ENCODE data around the gene TMEM134.

TMEM134 gene

DNA sequence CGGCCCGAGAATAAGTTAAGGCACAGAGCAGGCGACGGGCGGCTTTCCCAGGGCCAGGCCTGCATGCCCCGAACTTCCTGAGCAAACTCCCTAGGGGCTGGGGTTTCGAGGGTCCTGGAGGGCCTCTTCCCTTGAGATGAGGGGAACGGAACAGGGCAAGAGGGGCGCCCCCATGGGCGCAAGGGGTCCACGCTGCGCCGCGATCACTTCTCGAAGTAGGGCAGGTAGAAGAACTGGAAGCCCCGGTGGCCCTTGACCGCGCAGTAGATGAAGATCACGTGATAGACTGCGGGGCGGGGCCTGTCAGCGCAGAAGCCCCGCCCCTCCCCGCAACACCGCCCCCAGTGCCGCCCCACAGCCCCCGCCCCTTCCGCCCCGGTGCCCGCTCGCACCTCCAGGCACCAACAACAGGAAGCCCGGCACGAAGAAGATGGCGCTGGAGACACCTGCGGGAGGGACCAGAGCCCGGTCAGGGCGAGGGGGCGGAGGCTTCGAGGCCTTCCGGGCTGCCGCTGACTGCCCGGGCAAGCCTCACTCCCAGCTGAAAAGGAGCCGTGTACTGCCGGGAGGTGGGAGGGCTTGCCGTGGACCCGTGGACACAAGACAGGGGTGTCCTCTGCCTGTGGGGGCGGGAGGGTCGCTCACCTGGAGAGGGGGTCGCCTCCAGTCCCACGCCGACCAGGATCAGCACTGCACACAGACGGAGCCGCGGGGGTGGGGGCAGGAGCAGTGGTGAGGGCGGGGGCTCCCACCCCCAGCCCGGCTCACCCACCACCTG lies 4.5 kb downstream of the TMEM134 start:
- peak overlapping the region; percentile 91 for H3K27ac ChIP-seq
- DNase-seq (ENCODE audit: low read depth, low spot score): peak; percentile 70

DNA sequence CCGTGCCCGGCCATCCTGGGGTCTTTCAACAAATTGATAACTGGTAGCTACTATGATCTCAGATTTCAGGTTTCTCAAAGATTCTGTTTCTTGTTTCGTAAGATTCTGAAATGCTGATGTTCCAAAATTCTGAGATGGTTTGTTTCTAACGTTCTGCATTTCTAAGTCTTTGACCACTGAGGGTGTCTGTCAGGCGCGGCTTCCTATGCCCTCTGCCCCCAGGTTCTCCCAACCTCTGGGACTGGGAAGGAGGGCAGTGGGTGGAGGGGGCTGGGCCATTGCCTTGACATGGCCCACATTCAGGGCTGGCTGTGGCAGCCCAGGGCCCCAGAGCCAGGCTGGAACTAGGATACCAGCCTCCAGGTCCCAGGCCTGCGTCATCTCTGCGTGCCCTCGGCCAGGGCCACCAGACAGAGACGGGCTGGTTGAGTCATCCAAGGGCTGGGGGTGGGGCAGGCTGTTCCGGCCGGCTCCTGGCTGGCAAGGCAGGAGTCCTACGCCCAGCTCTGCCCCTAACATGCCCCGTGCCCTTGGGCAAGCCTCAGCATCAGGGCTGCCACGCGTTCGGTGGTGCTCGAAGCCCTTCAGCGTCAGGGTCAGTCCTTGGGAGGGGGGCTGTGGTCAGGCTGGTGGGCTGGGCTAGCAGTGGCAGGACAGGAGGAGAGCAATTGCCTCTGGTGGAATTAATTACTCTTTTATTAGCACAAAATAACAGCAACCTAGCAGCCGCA lies 5.2 kb downstream of the TMEM134 start:
- no peak for DNase-seq (ENCODE audit: low read depth, low spot score)

DNA sequence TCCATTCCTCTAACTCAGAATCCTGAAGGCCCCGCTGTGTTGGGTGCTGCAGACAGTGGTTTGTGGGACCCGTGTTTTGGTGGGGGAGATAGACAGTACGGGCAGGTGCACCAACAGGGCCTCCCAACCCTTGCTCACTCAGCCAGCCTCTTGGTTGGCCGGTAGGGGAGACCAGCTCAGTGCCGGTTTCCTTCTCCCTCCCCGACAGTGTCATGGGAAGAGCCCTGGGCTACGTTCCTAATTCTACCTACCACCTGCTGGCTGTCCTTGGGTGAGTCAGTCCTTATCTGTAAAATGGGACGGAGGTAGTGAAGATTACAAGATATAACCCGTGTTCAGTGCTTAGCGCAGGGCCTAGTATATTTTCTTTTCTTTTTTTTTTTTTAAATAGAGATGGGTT lies 5.9 kb downstream of the TMEM134 start:
- peak overlapping the region; percentile 91 for H3K27ac ChIP-seq
- DNase-seq (ENCODE audit: low read depth, low spot score): no peak

More for the DNA sequence above, 5.2 kb downstream of the TMEM134 start:
- peak overlapping the region; percentile 91 for H3K27ac ChIP-seq

DNA sequence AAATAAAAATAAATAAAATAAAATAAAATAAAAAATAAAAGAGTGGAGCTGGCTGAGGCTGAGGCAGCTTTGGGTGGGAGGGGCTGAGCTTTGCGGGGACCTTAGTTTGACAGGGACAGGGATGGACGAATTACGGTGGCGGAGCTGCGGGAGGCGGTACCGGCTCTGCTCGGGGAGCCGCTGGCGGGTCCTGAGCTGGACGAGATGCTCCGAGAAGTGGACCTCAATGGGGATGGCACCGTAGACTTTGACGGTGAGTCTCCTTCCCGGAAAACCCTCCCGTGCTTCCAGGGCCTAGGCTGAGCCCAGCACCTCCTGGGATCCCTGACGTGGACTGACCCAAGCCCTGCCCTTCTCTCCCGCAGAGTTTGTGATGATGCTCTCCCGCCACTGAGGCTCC lies 10.8 kb downstream of the TMEM134 start:
- no peak overlapping the region for H3K27ac ChIP-seq
- no peak for DNase-seq (ENCODE audit: low read depth, low spot score)

DNA sequence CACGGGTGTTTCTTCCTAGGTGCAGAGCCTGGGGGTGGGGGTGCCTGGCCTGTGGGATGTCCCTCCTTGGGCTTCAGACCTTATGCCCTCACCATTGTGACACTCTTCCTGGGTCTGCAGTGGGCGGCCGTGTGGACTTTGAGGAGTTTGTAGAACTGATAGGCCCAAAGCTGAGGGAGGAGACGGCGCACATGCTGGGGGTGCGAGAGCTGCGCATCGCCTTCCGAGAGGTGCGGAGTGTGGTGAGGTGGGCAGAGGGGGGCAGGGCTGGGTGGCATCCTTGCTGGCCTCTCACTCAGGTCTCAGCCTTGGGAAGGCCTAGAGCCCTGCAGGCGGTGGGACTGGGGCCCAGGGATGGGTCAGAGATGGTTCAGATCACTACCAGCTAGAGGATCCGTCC lies 11.6 kb downstream of the TMEM134 start:
- no peak for DNase-seq (ENCODE audit: low read depth, low spot score)
- no peak overlapping the region for H3K27ac ChIP-seq

DNA sequence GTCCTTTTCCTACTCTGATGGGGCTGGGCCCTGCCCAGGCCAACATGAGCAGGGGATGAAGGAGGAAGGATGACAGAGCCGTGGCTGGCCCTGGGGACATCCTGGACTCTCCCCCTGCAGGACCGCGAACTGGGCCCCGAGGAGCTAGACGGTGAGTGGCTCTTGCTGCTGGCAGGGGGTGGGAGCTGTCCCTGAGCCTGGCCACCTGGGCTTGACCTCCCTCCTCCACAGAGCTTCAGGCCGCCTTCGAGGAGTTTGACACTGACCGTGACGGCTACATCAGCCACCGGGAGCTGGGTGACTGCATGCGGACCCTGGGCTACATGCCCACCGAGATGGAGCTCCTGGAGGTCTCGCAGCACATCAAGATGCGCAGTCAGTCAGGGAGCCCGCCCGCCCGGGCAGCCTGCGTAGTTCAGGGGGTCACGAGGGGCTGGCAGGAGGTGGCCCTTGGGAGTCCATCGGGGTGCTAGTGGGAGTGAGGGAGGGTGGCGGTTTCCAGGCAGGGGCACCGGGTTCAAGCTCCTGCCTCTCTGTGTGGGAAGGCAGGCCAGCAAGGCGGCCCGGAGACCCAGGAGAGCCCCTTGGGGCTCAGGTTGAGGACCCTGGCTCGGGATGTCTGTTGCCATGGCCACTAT lies 12.9 kb downstream of the TMEM134 start:
- DNase-seq (ENCODE audit: low read depth, low spot score): no peak
- no peak overlapping the region for H3K27ac ChIP-seq

DNA sequence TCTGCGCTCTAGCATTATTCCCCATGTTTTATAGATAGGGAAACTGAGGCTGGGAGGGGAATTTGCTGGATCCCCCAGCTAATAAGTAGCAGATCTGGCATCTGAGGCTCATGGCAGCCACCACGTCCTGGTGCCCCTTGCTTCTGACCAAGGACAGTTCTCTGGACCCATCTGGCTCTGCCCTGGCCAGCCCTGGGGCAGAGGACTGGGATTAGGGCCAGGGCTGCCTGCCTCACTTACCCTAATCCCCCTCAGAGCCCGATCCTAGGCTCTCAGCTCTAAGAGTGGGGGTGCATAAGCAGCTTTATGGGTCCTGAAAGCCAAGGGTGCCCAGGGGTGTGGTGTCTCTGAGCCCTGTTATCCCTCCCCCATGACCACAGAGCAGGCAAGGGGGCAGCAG lies 14.0 kb downstream of the TMEM134 start, which contains the start of gene CABP4:
Gene CABP4, plus strand, starts transcription at position 301 of the 400 bp plus-strand sequence. Its CDS starts 70 bp downstream, at position 371.
- no peak within 1 kb of the TSS for H3K27ac ChIP-seq
- no peak for DNase-seq (ENCODE audit: low read depth, low spot score)

DNA sequence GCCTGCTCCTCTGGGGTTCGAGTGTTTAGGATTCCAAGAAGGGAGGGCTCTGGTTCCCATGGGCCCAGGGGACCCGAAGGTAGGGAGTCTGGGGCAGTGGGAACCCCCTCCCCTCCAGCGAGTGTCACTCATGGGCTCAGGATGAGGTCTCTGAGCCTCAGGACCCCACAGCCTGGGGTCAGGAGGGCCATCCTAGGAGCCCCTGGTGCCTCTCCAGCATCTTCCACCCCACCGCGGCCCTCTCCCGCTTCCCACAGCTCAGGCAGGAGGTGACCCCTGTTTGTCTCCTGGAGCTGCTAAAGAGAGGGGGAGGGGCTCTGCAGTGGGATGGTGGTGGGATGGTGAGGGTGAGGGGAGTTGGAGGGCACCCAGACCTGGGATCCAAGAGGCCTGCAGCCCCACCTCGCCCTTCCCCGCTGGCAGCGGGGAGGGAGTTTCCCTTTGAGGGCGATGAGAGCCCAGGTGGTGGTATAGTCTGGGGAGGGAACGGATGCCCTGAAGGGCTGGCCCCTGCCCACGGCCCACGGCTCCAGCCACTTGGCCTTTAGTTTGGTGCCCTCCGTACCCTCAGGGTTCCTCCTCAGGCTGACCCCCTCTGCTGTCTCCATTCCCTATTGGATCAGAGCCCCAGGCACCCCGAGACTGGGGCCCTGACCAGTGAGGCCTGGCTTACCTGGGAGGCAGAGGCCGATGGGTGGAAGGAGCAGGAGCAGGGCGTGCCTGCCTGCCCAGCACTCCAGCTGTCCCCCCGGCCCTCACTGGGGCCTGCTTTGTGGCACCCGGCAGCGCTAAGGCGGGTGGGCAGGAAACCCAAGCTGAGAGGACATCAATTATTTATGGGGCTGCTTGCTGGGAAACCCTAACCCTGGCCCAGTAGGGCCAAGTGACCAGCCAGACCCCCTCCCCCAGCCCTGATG lies 15.0 kb downstream of the TMEM134 start:
- no peak for DNase-seq (ENCODE audit: low read depth, low spot score)
- no peak overlapping the region for H3K27ac ChIP-seq

DNA sequence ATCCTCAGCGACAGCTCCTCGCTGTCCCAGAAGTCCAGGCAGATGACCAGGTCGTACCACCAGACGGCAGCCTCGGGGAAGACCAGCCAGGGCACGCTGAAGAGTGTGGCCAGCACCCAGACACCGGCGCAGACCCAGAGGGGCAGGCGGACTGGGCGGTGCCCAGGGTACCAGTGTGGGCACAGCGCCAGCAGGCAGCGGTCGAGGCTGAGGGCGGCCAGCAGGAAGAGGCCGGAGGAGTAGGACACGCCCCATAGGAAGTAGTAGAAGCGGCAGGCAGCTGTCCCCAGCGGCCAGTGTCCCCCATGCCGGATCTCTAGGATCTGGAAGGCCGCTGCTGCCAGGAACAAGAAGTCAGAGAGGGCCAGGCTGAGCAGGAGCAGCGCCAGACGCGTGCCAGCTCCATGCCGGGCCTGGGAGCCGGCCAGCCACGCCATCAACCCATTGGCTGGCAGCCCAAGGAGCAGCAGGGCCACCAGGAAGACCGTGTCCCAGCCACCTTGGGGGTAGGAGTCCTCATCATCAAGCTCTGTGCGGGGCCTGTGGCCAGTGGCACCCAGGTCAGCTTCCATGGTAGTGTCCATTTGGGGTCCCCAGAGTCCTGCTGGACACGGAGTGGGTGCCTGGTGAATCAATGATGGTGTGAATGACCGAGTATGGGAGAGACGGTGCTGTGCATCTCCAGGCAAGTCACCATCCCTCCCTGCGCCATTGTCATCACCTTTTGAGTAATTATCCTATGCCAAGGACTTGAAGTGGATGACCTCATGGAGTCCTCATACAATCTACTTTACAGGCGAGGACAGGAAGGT lies 16.7 kb downstream of the TMEM134 start, which contains the start of gene GPR152:
Gene GPR152, minus strand, starts transcription at position 589 of the 812 bp plus-strand sequence. Its CDS starts 5 bp downstream, at position 584.
- no peak within 1 kb of the TSS for H3K27ac ChIP-seq
- no peak for DNase-seq (ENCODE audit: low read depth, low spot score)

DNA sequence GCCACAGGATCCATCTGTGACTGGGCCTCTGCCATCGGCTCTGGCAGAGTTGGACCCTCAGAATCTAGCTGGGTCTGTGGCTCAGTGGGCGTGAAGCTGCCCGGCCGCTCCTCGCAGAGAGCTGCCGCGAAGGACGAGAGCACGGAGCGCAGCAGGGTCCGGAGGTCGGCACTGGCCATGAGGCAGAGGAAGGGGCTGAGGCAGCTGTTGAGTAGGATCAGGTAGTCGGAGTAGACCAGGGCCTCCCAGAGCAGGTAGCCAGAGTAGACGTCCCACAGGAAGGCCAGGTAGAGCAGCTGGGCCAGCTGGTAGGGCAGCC lies 17.4 kb downstream of the TMEM134 start:
- no peak overlapping the region for H3K27ac ChIP-seq
- no peak for DNase-seq (ENCODE audit: low read depth, low spot score)

DNA sequence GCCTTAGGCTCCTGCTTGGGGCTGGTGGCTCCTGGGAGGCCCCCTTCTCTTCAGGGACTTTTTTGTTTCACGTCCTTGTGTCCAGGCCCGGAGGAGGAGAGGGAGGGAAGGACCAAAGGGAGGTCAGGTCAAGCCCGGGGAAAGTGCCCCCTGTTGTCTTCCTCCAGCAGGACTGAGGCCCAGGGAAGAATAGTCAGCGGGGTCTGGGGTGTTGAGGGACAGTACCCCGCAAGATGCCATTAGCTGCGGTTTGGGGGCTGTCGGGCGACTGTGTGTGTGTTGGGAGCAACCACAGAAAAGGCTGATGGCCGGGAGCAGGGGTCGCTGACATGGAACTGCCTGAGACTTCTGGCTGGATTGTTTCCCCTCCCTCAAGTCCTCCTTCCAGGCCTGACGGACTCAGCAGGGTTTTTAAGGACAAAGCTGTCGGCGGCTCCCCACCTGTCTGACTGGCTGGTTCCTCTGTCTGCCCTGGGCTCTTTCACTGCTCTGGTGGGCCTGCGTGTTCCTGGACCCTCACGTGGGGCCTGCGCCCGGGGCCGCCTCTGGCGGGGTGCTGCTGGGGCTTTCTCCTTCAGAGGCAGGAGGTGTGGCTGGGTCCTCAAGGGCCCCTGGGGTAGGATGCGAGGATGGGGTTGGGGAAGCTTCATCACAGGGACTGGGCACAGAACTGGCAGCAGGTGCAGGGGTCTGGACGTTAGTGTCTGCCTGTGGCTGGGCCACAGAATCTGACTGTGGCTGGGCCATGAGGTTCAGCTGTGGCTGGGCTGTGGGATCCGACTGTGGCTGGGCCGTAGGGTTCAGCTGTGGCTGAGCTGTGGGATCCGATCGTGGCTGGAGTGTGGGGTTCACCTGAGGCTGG lies 18.0 kb downstream of the TMEM134 start:
- no peak for DNase-seq (ENCODE audit: low read depth, low spot score)

DNA sequence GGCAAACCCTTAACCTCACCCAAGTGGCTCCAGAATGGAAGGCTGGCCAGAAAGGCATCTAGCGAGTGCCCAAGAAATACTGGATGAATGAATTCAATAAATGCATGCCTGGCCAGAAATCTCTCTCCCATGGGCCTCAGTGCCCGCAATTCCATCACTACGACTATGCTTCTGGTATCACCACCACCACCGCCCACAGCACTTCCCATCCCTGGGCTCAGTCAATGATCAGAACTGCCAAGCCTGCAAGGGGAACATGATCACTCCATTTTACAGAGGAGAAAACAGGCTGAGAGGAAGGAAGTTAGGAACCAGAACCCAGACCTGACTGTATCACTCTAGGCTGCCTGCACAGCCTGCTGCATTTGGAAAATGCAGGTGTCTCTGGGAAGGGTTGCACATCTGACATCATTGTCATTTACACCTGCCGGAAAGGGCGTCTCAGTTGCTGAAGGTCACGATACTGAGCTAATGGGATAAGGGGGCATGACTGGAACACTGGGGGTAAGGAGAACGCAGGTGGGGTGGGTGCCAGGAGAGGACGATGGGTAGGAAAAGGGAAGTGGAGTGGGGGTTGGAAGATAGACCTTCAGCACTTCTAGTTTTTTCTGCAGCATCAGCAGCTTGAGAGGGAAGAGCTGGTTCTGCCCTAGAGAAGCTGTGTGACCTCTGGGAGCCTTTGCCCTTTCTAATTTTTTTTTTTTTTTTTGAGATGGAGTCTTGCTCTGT lies 19.8 kb downstream of the TMEM134 start:
- no peak for DNase-seq (ENCODE audit: low read depth, low spot score)
- H3K27ac ChIP-seq: no peak overlapping the region

More for the DNA sequence above, 18.0 kb downstream of the TMEM134 start:
- no peak overlapping the region for H3K27ac ChIP-seq

DNA sequence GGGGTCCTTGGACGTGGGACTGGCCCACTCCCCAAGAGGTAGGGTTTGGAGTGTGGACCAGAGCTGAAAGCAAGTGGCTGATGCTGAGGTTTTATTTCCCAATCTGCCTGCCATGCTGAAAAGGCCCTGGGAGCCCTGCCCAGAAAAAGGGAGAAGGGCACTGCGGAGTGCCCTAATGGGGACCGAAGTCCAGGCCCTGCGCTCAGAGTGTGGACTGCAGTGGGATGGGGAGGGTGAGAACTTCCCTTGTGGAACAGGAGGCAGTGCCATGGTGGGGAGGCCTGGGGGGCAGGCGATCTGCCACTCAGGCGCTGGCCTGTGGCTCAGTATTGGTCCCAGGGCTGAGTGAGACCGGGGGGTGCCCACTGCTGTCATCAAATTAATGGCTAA lies 20.8 kb downstream of the TMEM134 start:
- DNase-seq (ENCODE audit: low read depth, low spot score): no peak
- H3K27ac ChIP-seq: no peak overlapping the region

DNA sequence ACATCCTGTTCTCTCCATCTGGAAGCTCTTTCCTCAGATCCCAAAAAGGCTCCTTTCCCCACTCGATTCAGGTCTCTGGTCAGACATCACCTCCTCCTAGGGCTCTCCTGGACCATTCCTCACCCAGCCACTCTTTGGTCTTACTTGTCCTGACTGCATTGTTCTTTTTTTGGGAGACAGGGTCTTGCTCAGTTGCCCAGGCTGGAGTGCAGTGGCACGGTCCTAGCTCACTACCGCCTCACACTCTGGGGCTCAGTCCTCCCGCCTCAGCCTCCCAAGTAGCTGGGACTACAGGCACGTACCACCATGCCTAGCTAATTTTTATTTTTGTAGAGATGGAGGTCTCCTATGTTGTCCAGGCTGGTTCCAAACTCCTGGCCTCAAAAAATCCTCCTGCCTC lies 23.5 kb downstream of the TMEM134 start:
- no peak overlapping the region for H3K27ac ChIP-seq
- DNase-seq (ENCODE audit: low read depth, low spot score): no peak

DNA sequence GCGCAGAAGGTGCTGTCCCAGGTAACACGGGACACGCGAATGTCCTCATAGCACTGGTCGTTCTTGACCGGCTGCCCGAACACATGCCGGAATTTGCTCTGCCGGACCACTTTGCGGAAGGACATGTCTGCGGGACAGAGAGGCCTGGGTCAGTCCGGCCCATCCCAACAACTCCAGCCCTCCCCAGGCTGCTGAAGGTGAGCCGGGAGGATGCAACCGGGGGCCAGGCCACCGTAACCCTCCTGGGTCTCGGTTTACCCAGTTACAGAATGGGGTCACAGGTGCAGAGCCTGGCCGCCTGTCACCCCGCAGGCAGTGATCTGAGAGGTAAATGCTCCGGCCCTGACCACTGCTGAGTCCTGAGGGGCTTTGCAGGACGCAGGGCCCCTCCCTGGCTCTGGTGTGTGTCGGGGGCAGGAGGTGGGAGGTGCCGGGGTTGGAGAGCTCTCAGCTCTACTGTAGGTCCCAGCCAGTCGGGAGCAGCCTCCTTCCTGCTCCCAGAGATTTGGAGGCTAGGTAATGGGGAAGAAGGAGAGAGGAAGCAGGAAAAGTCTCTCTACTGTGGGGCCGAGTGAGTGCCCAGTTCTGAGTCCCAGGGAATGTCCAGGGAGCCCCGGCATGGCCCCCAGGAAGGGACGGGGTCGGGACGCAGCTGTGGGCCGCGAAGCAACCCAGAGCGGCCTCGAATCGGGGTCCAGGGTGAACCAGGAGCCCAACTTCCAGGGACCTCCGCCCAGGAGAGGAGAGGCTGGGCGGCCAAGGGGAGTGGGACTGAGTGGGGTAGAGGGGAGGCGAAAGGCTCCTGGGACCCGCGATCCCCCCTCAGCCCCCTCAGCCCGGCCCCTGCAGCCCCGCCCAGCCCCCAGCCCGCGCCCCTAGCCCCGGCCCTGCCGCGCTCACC lies 26.3 kb downstream of the TMEM134 start:
- peak overlapping the region; percentile 69 for H3K27ac ChIP-seq
- no peak for DNase-seq (ENCODE audit: low read depth, low spot score)

DNA sequence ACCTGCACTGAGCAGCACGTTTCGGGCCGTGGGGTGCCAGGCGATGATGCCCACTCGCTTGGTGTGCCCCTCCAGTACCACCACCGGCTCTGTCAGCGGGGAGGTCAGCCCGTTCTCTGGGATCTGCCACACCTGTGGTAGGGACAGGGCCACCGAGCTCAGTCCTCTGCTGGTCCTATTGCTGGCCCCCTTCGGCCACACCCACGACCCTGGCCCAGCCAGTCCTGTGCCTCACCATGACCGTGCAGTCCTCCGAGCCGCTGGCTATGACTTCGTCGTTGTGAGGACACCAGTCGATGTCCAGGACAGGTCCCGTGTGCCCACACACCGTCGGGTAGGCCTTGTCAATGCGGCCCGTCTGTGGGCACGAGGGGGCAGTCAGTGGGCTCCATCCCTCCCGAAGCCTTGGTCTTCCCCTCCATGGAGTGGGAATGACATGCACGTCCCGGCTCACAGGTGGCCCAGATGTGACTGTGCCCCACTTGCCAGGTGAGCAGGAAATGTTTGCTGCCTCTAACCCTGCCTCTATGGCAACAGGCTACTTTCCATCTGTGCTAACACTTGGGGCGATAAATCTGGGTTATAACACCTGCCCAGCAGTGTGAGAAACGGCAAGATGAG lies 27.2 kb downstream of the TMEM134 start:
- no peak for DNase-seq (ENCODE audit: low read depth, low spot score)
- no peak overlapping the region for H3K27ac ChIP-seq
